ENCODE data around the gene ADAMTS10.

Gene ADAMTS10

GRCh38 chr19:8610041-8610935 lies at the start of gene ADAMTS10:
Gene ADAMTS10 (minus strand): TSS chr19:8610715. CDS start chr19:8605710, 5,005 bp downstream.
- DNase-seq (ENCODE audit: low read depth, low spot score): peak; percentile 87

GRCh38 chr19:8659905-8660304 lies 49.4 kb upstream of the ADAMTS10 start:
- no peak for DNase-seq (ENCODE audit: low read depth, low spot score)

GRCh38 chr19:8657869-8658268 lies 47.4 kb upstream of the ADAMTS10 start:
- DNase-seq (ENCODE audit: low read depth, low spot score): no peak

GRCh38 chr19:8655340-8655709 lies 44.8 kb upstream of the ADAMTS10 start:
- DNase-seq (ENCODE audit: low read depth, low spot score): no peak

- peak; percentile 73 for DNase-seq (ENCODE audit: low read depth, low spot score)
Observed at GRCh38 chr19:8654591-8655339, 44.2 kb upstream of the ADAMTS10 start.

- DNase-seq (ENCODE audit: low read depth, low spot score): no peak
Observed at GRCh38 chr19:8648240-8648639, 37.7 kb upstream of the ADAMTS10 start.

GRCh38 chr19:8643860-8644653 lies 33.5 kb upstream of the ADAMTS10 start:
- no peak for DNase-seq (ENCODE audit: low read depth, low spot score)

- DNase-seq (ENCODE audit: low read depth, low spot score): no peak
Observed at GRCh38 chr19:8642561-8642960, 32.0 kb upstream of the ADAMTS10 start.

- DNase-seq (ENCODE audit: low read depth, low spot score): peak; percentile 80
Observed at GRCh38 chr19:8641908-8642547, 31.5 kb upstream of the ADAMTS10 start.

GRCh38 chr19:8641221-8641907 lies 30.8 kb upstream of the ADAMTS10 start:
- no peak for DNase-seq (ENCODE audit: low read depth, low spot score)

- DNase-seq (ENCODE audit: low read depth, low spot score): no peak
Observed at GRCh38 chr19:8640402-8641004, 30.0 kb upstream of the ADAMTS10 start.

- no peak for DNase-seq (ENCODE audit: low read depth, low spot score)
Observed at GRCh38 chr19:8639821-8640401, 29.4 kb upstream of the ADAMTS10 start.

- peak; percentile 95 for DNase-seq (ENCODE audit: low read depth, low spot score)
Observed at GRCh38 chr19:8638078-8638619, 27.6 kb upstream of the ADAMTS10 start.

GRCh38 chr19:8637070-8637469 lies 26.6 kb upstream of the ADAMTS10 start:
- peak; percentile 62 for DNase-seq (ENCODE audit: low read depth, low spot score)

- peak; percentile 81 for DNase-seq (ENCODE audit: low read depth, low spot score)
Observed at GRCh38 chr19:8635422-8635821, 24.9 kb upstream of the ADAMTS10 start.

GRCh38 chr19:8631425-8631819 lies 20.9 kb upstream of the ADAMTS10 start:
- DNase-seq (ENCODE audit: low read depth, low spot score): peak; percentile 97

- DNase-seq (ENCODE audit: low read depth, low spot score): peak; percentile 58
Observed at GRCh38 chr19:8630796-8631424, 20.4 kb upstream of the ADAMTS10 start.

- DNase-seq (ENCODE audit: low read depth, low spot score): no peak
Observed at GRCh38 chr19:8629996-8630683, 19.6 kb upstream of the ADAMTS10 start, which contains the start of gene NFILZ. Gene NFILZ (plus strand): TSS chr19:8630633. CDS start chr19:8676766, 46,133 bp downstream.

Data from astrocyte of the hippocampus (primary cell).